Mucosa of stomach (tissue), 1 donor: ENCODE measurements around the gene NTRK2.

Experiments used
- H3K27me3 ChIP-seq: one replicate; pipeline ENCODE4 v1.7.0; 2013; ENCODE audit warnings: mild to moderate bottlenecking, low read length; ENCODE audit not compliant: control insufficient read depth, insufficient read depth
- H3K36me3 ChIP-seq: one replicate; pipeline ENCODE4 v1.7.0; 2013; ENCODE audit warnings: low read length; ENCODE audit not compliant: control insufficient read depth, insufficient read depth
- H3K4me1 ChIP-seq: one replicate; pipeline ENCODE4 v1.7.0; 2013; ENCODE audit warnings: mild to moderate bottlenecking, low read length; ENCODE audit not compliant: control insufficient read depth, insufficient read depth
- H3K4me3 ChIP-seq: one replicate; pipeline ENCODE4 v1.7.0; 2013; ENCODE audit warnings: low read length
- H3K9ac ChIP-seq: one replicate; pipeline ENCODE4 v1.7.0; 2013; ENCODE audit warnings: mild to moderate bottlenecking, low read length, moderate library complexity
- H3K9me3 ChIP-seq: one replicate; pipeline ENCODE4 v1.7.0; 2013; ENCODE audit warnings: mild to moderate bottlenecking, low read length, moderate library complexity; ENCODE audit not compliant: control insufficient read depth
- donor health status: Pancreatic carcinoma.

The NTRK2 gene

DNA sequence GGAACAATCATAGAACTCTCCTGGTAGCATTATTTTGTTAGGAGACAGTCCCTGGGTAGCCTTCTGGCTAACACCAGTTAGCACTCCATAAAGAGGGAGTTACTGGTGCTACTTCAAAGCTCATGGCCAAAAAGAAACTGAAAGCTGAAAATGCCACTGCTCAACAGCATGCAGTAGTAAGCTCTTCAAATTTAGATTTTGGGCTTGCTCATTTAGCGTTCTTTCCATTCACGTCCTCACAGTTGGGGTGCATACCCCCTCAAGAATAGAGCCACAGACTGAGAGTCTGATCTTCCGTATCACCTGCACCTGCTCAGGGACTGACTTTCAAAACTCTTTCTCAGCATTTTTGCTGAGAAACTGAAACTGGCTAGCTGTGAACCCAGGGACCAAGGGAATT, 24.7 kb downstream of the NTRK2 start:
- Histone ChIP-seq H3K4me1 (no peaks in the 10 kb centered on the region), H3K9ac (no peak overlapping the region), H3K9me3 (no peaks in the 10 kb centered on the region), H3K27me3 (no peaks in the 10 kb centered on the region), H3K36me3 (no peaks in the 10 kb centered on the region), H3K4me3 (no peak overlapping the region)

DNA sequence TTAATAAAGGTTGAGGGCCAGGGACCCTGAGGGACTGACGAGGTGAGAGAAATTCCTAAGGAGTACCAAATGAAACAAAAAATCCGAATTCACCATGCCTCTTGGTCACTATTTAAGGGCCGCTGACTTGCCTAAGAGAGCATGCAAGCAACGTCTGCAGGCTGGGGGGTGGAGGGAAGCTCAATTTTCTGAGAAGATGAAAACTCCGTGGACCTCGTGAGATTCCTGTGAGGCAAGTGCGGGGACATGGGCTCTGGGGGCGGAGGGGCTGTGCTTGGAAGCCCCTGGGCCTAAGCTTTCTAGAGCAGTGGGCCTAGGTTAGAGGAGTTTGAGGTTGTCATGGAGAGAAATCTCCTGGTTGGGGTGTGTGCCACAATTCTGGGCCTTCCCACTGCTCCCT, 27.5 kb downstream of the NTRK2 start:
- H3K4me1 ChIP-seq = no peaks in the 10 kb centered on the region
- H3K9me3 ChIP-seq = no peaks in the 10 kb centered on the region
- H3K9ac ChIP-seq = no peak overlapping the region
- H3K36me3 ChIP-seq = no peaks in the 10 kb centered on the region
- H3K4me3 ChIP-seq = no peak overlapping the region
- no peaks in the 10 kb centered on the region for H3K27me3 ChIP-seq

DNA sequence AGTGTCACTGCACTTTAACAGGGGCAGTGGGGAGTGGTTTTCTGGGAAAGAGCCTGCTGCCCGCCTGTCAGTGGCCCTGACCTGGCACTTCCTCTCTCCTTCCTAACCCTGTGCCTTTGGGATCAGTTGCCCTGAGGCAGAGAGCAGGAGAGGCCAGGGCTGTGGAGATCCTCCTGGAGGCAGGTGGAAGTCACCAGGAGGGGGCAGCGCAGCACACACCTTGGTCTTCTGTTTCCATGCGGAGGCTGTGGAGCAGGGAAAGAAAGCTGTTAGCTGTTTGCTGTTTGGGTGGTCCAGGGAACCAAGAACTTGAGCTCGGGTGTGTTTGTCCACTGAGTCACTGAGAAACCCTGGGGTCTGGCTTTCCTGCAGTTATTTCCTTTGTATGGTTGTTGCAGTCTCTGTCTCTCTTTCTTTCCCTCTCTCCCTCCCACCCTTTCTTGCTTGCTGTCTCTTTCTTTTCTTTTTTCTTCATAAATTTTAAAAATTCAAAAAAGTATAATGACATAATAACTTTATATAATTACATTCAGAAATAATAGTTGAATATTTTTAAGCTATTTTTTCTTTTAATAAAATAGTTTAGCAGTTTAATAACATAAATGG, 28.1 kb downstream of the NTRK2 start:
- no peak overlapping the region for H3K4me3 ChIP-seq
- H3K4me1 ChIP-seq = no peaks in the 10 kb centered on the region
- H3K36me3 ChIP-seq = no peaks in the 10 kb centered on the region
- H3K27me3 ChIP-seq = no peaks in the 10 kb centered on the region
- no peaks in the 10 kb centered on the region for H3K9me3 ChIP-seq
- no peak overlapping the region for H3K9ac ChIP-seq

DNA sequence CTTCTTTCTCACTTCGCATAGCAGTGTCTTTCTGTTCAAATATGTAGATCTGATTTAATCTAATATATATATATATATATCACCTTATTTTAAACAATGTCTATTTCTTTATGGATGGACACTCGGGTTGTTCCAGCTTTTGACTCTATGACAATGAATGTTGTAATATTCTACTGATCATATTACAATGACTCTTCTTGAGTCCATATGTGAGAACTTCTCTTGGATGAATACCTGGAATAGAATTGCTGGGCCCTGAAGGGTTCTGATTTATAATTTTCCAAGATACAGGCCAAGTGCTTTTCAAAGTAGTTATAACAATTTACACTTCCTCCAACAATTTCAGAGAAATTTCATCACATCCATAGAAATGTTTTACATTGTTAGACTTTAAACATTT, 28.8 kb downstream of the NTRK2 start:
- H3K36me3 ChIP-seq = no peaks in the 10 kb centered on the region
- no peak overlapping the region for H3K4me3 ChIP-seq
- no peaks in the 10 kb centered on the region for H3K4me1 ChIP-seq
- no peak overlapping the region for H3K9ac ChIP-seq
- no peaks in the 10 kb centered on the region for H3K27me3 ChIP-seq
- H3K9me3 ChIP-seq = no peaks in the 10 kb centered on the region

DNA sequence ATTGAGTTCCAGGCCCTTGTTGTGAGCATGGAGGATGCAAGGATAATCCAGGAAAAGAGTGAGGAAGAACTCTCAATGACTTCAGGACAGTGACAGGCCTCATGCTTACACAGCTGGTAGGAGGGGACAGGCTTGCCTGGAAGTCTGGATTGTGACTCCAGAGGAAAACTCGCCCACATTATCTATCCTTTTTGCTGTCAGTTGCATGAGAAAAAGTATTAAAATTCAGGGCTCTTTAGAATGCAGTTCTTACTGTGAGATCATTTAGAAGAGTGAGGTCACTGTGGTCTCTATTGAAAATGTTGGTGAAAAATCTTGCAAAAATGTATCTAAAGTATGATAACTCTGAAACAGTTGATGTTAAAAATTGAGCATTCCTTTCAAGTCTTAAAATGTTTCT, 30.5 kb downstream of the NTRK2 start:
- no peaks in the 10 kb centered on the region for H3K36me3 ChIP-seq
- no peaks in the 10 kb centered on the region for H3K9me3 ChIP-seq
- no peaks in the 10 kb centered on the region for H3K27me3 ChIP-seq
- no peak overlapping the region for H3K4me3 ChIP-seq
- H3K4me1 ChIP-seq = no peaks in the 10 kb centered on the region
- H3K9ac ChIP-seq = no peak overlapping the region

DNA sequence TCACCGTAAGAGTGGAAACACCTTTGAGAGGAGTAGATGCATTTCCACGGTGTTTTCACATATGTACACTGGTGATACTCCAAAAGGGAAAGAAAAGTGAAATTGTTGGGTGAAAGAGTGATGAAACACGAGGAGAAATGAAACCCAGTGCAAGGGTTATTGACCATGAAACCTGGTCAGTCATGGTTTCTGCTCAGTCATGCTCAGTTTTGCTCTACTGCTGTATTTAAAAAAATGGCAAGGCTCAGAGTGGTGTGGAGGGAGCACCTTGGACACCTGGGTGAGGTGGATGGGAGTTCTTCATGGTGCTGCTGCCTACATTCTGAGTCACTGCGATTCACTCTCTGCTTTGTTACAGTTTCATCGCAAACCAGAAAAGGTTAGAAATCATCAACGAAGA, 32.3 kb downstream of the NTRK2 start:
- Histone ChIP-seq H3K9me3 (no peaks in the 10 kb centered on the region), H3K4me3 (no peak overlapping the region), H3K27me3 (no peaks in the 10 kb centered on the region), H3K9ac (no peak overlapping the region), H3K36me3 (no peaks in the 10 kb centered on the region), H3K4me1 (no peaks in the 10 kb centered on the region)

DNA sequence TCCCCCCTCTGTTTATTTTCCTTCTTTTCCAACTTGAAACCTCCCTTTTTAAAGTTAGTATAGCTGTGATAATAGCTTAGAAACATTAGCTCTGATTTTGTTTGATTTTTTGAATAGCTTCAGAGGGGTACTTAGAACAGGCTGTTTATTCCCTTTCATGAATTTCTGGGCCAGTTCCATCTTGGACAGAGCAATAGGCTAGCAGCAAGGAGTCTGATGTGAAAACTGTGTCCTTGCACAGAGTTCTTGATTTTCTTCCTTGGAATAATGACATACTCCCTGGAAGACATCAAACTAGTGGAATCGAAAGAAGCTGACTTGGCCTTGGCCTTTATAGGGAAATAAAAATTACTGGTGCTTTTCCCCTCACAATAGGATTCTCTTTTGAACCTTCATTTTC, 32.9 kb downstream of the NTRK2 start:
- H3K9me3 ChIP-seq = no peaks in the 10 kb centered on the region
- no peaks in the 10 kb centered on the region for H3K36me3 ChIP-seq
- H3K4me3 ChIP-seq = no peak overlapping the region
- H3K27me3 ChIP-seq = no peaks in the 10 kb centered on the region
- no peaks in the 10 kb centered on the region for H3K4me1 ChIP-seq
- no peak overlapping the region for H3K9ac ChIP-seq

DNA sequence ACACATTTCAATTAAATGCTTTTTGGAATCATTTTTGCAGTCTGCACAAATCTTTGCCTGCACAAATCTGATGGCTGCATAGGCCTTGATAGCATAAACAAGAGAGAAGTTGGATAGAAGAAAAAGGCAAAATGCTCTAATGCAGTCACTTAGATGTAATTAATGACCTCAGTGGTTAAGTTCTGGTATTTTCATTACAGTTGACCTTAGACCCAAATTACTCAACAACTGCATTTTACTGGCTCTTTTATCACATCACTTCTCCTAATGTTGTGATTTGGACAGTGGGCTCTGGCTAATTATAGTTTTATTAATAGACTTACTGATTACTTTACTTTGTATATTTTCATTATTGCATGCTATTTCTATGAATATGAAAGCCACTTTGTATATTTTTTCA, 34.3 kb downstream of the NTRK2 start:
- Histone ChIP-seq H3K4me3 (no peak overlapping the region), H3K36me3 (no peaks in the 10 kb centered on the region), H3K4me1 (no peaks in the 10 kb centered on the region), H3K9ac (no peak overlapping the region), H3K9me3 (no peaks in the 10 kb centered on the region), H3K27me3 (no peaks in the 10 kb centered on the region)

DNA sequence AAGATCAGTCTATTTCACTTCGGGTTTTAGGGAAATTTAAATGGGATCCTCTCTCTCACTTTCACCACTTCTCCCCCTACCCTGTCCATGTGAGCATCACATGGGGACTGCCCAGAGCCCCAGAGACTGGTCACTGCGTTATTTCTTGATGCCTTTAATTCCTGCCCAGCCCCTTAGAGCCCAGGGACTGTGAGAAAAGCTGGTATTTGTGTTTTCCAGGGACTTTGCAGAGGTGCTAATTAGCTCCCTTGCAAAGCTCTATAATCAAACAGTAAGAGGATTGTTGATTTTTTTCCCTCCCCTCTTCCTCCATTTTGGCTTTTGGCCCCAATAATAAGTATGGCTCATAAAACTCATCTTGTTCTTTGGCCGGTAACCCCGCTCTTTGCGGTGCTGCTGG, 35.6 kb downstream of the NTRK2 start:
- no peaks in the 10 kb centered on the region for H3K4me1 ChIP-seq
- H3K4me3 ChIP-seq = no peak overlapping the region
- H3K27me3 ChIP-seq = no peaks in the 10 kb centered on the region
- H3K9me3 ChIP-seq = no peaks in the 10 kb centered on the region
- no peaks in the 10 kb centered on the region for H3K36me3 ChIP-seq
- H3K9ac ChIP-seq = no peak overlapping the region

DNA sequence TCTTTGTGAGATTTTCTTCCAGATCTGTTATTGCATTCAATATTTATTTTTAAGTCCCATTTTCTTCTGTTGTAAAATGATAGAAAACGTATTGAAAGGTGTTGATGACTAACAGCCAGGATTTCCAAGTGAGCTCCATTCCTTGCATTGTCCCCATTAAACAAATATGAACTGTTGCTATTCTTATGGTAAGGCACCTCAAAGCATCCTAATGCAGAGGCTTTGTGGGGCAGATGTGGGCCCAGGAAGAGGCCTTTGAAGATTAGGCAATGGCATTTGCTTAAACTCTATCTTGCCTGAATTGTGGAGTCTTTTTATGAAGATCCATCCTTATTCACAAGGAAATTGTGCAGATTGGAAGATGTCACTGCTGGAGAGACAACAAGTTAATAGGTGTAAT, 38.9 kb downstream of the NTRK2 start:
- H3K4me3 ChIP-seq = no peak overlapping the region
- H3K9ac ChIP-seq = no peak overlapping the region
- H3K4me1 ChIP-seq = no peaks in the 10 kb centered on the region
- no peaks in the 10 kb centered on the region for H3K36me3 ChIP-seq
- H3K9me3 ChIP-seq = no peaks in the 10 kb centered on the region
- H3K27me3 ChIP-seq = no peaks in the 10 kb centered on the region

DNA sequence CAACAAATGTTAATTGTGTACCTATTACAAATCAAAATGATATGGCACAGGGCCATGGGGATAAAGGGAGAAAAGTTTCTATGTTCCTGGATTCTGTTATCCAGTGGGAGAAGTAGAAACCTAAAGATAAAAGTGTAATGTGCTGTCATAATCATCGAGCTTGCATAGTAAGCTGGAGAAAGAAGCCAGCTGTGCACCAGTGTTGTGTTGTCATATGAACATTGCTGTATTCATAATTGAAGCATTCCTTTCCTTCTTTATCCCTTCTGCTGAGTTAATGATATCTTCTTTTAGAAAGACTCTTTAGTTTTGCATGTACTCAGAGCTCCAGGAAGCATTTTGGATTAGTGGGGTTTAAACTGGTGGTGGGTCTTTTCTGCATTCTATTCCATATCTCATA, 39.5 kb downstream of the NTRK2 start:
- H3K27me3 ChIP-seq = no peaks in the 10 kb centered on the region
- no peaks in the 10 kb centered on the region for H3K36me3 ChIP-seq
- H3K9ac ChIP-seq = no peak overlapping the region
- no peak overlapping the region for H3K4me3 ChIP-seq
- H3K9me3 ChIP-seq = no peaks in the 10 kb centered on the region
- no peaks in the 10 kb centered on the region for H3K4me1 ChIP-seq

DNA sequence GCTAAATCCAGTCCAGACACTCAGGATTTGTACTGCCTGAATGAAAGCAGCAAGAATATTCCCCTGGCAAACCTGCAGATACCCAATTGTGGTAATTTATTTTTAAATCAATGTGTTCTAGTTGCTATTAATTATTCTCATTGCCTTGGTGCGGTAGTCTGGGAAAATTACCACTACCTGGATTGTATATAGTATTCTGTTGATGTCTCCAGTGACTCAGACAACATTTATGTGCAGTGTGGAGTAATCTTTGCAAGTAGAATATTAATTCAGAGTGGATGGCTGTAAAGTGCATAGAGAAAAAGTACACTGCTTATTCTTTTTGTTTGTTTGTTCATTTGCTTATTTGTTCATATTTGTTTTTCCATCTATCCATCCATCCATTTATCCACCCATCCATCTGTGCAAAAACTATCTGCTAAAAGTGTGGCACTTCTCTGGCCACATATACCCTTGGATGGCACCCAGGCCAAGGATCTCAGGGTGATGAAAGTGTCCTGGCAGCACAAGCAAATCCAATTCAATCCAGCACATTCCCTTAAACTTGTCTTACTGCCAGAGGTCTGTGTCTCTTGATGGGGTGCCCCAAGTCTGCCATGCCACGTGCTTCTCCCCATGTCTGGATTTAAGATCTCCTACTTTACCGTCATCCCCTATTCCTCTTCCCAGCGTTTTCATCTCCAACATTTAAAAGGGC, 41.3 kb downstream of the NTRK2 start:
- no peaks in the 10 kb centered on the region for H3K27me3 ChIP-seq
- H3K4me3 ChIP-seq = no peak overlapping the region
- no peak overlapping the region for H3K9ac ChIP-seq
- no peaks in the 10 kb centered on the region for H3K9me3 ChIP-seq
- no peaks in the 10 kb centered on the region for H3K36me3 ChIP-seq
- H3K4me1 ChIP-seq = no peaks in the 10 kb centered on the region

DNA sequence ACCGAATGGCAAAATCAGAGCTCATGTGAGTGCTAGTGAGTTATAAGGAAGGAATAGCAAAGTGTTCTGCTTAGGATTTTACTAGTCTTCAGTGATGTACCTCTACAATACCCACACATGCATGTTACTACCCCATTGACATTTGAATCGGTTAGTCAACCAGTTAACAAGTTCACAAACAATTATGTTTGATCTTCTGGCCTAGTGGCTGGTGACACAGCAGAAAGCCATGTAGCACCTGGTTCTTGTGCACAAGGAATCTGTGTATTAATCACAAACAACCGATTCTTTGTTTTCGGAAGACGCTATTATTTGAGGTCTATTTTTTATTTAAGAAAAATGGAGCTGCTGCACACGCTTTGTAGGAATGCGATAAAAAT, 41.9 kb downstream of the NTRK2 start:
- H3K9ac ChIP-seq = no peak overlapping the region
- H3K9me3 ChIP-seq = no peaks in the 10 kb centered on the region
- no peaks in the 10 kb centered on the region for H3K36me3 ChIP-seq
- H3K27me3 ChIP-seq = no peaks in the 10 kb centered on the region
- H3K4me1 ChIP-seq = no peaks in the 10 kb centered on the region
- no peak overlapping the region for H3K4me3 ChIP-seq
